OCI-LY1 (cell line): ENCODE measurements around the gene CLEC16A.

Source experiments
- CTCF ChIP-seq: fragments of 200-600 bp; sonication (generic), shearing (Covaris generic); IDR thresholded peaks from 2 replicates; pipeline ENCODE4 v1.5.1; 2017; ENCODE audit warnings: mild to moderate bottlenecking, antibody characterized with exemption, low read length, moderate library complexity, mixed read lengths
- EZH2 ChIP-seq: fragments of 200-600 bp; sonication (generic), shearing (Covaris generic); IDR thresholded peaks from 2 replicates; pipeline ENCODE4 v1.8.0; 2017; ENCODE audit warnings: borderline replicate concordance, mixed run types, mild to moderate bottlenecking, antibody characterized with exemption, low read length, moderate library complexity, mixed read lengths

GRCh38 chr16:11175787-11176341 lies 231.5 kb downstream of the CLEC16A start:
- TF ChIP-seq EZH2 (no peak), CTCF (no peak)
